Suprapubic skin (tissue), 4 donors: Measurements from ENCODE around the gene PHKB.

Source experiments
- CTCF ChIP-seq, 2 donors: fragments of 200-600 bp in 1 of 2; fragments of 450-650 bp in 1 of 2; sonication (generic) in 1 of 2; IDR thresholded peaks; one replicate each; pipeline ENCODE4 v1.5.1; 2016 to 2019; ENCODE audit warnings: antibody characterized with exemption in 2 of 2, mild to moderate bottlenecking in 1 of 2, moderate library complexity in 1 of 2
- POLR2A ChIP-seq, 2 donors: fragments of 450-650 bp; IDR thresholded peaks; one replicate each; pipeline ENCODE4 v1.6.1; 2017; ENCODE audit warnings: antibody characterized with exemption in 2 of 2, mild to moderate bottlenecking in 2 of 2, moderate library complexity in 2 of 2
- POLR2AphosphoS5 ChIP-seq, 3 donors: sonication (generic); formaldehyde crosslinking; IDR thresholded peaks; one replicate each; pipeline ENCODE4 v1.6.1; 2017; ENCODE audit warnings: antibody characterized with exemption in 3 of 3

- TF ChIP-seq CTCF (IDR thresholded peaks at IDR 0.05) = no peak
- no peak for TF ChIP-seq POLR2AphosphoS5 (IDR thresholded peaks at IDR 0.05)
- no peak for TF ChIP-seq POLR2A (IDR thresholded peaks at IDR 0.05)
Observed at GRCh38 chr16:47470810-47471209, 9.7 kb downstream of the PHKB start.
